Measurements from ENCODE around the gene SFMBT2.

The SFMBT2 gene

DNA sequence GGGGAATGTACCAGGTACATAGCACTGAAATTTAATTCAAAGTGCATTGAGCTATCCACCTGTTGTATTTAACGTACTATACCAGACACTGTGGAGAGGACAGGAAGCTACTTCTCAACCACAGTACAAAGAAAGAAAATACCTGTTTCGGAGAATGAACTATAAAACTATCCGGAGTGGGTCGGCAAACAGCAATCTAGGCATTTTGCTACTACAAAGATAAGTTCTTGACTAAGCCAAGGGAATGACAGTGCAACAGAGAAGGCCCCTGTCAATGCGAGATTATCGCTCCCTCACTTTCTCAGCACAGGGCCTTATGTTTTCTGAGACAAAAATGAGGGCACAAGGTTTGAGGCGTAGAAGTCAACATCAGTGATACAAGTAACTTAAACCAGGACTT, 27.4 kb downstream of the SFMBT2 start:
- Histone ChIP-seq H3K27ac (ENCODE audit: low read depth, low read length) (no peak overlapping the region), H3K4me3 (ENCODE audit: low read depth, low read length) (no peak overlapping the region), H3K27me3 (ENCODE audit: control insufficient read depth, insufficient read depth, low read length) (no peaks in the 10 kb centered on the region)

DNA sequence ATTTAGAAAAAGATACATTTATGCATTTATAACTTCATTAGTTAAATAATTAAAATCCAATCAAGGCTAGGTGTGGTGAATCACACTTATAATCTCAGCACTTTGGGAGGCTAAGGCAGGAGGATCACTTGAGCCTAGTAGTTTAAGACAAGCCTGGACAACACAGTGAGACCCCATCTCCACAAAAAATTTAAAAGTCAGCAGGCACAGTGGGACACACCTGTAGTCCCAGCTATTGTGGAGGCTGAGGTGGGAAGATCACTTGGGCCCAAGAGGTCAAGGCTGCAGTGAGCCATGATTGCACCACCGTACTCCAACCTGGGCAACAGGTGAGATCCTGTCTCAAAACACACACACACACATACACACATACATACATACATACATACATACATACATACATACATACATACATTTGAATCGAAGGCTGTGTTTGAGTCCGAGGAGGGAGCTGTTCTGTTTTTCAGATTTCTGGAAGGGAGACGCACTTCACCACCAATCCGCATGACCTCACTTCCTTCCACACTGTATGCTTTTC, 30.1 kb downstream of the SFMBT2 start:
- H3K9ac ChIP-seq (ENCODE audit: low read depth, low read length): no peak overlapping the region
- no peak overlapping the region for H3K27ac ChIP-seq (ENCODE audit: low read depth, low read length)

More for the DNA sequence above, 27.4 kb downstream of the SFMBT2 start:
- peaks cover 5% of the 10 kb centered on the region; the same call in 1 of the 2 replicates for H3K36me3 ChIP-seq (ENCODE audit: control insufficient read depth, insufficient read depth, low read length)
- no peaks in the 10 kb centered on the region for H3K4me1 ChIP-seq (ENCODE audit: control insufficient read depth, insufficient read depth, low read length)
- H3K9me3 ChIP-seq (ENCODE audit: control insufficient read depth, insufficient read depth, low read length): no peaks in the 10 kb centered on the region
- H3K9ac ChIP-seq (ENCODE audit: low read depth, low read length): no peak overlapping the region

GRCh38 chr10:7378602-7379403, 32.0 kb downstream of the SFMBT2 start:
- Histone ChIP-seq H3K4me1 (ENCODE audit: control insufficient read depth, insufficient read depth, low read length) (no peaks in the 10 kb centered on the region), H3K36me3 (ENCODE audit: control insufficient read depth, insufficient read depth, low read length) (peaks cover 5% of the 10 kb centered on the region; the same call in 1 of the 2 replicates), H3K27ac (ENCODE audit: low read depth, low read length) (no peak overlapping the region), H3K27me3 (ENCODE audit: control insufficient read depth, insufficient read depth, low read length) (no peaks in the 10 kb centered on the region), H3K9ac (ENCODE audit: low read depth, low read length) (no peak overlapping the region), H3K9me3 (ENCODE audit: control insufficient read depth, insufficient read depth, low read length) (no peaks in the 10 kb centered on the region), H3K4me3 (ENCODE audit: low read depth, low read length) (no peak overlapping the region)

More for the DNA sequence above, 30.1 kb downstream of the SFMBT2 start:
- H3K4me3 ChIP-seq (ENCODE audit: low read depth, low read length): no peak overlapping the region
- no peaks in the 10 kb centered on the region for H3K27me3 ChIP-seq (ENCODE audit: control insufficient read depth, insufficient read depth, low read length)
- H3K4me1 ChIP-seq (ENCODE audit: control insufficient read depth, insufficient read depth, low read length): no peaks in the 10 kb centered on the region
- H3K9me3 ChIP-seq (ENCODE audit: control insufficient read depth, insufficient read depth, low read length): no peaks in the 10 kb centered on the region
- peaks cover 5% of the 10 kb centered on the region; the same call in 1 of the 2 replicates for H3K36me3 ChIP-seq (ENCODE audit: control insufficient read depth, insufficient read depth, low read length)

GRCh38 chr10:7377614-7378248, 33.1 kb downstream of the SFMBT2 start:
- H3K4me3 ChIP-seq (ENCODE audit: low read depth, low read length): no peak overlapping the region
- H3K9me3 ChIP-seq (ENCODE audit: control insufficient read depth, insufficient read depth, low read length): no peaks in the 10 kb centered on the region
- peaks cover 5% of the 10 kb centered on the region; the same call in 1 of the 2 replicates for H3K36me3 ChIP-seq (ENCODE audit: control insufficient read depth, insufficient read depth, low read length)
- no peaks in the 10 kb centered on the region for H3K27me3 ChIP-seq (ENCODE audit: control insufficient read depth, insufficient read depth, low read length)
- H3K9ac ChIP-seq (ENCODE audit: low read depth, low read length): no peak overlapping the region
- H3K27ac ChIP-seq (ENCODE audit: low read depth, low read length): no peak overlapping the region
- H3K4me1 ChIP-seq (ENCODE audit: control insufficient read depth, insufficient read depth, low read length): no peaks in the 10 kb centered on the region

DNA sequence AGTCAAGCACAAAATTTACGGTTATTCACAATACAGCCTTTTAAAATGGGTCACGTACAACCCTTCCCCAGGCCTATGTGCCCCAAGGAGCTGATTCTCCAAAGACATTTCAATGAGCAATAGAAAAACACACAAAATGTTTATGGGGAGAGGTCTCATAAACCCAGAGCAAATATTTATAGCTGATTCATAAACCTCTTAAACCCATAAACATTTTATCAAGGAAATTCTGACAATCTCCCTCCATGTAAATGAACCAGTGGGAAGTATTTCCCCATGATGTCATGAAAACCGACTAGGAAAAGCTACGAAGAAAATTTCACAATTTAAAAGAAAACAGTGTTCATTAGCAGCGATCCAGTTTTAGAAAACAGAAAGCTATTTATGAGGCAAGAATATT, 36.0 kb downstream of the SFMBT2 start:
- no peak overlapping the region for H3K4me3 ChIP-seq (ENCODE audit: low read depth, low read length)
- H3K27ac ChIP-seq (ENCODE audit: low read depth, low read length): no peak overlapping the region
- H3K9me3 ChIP-seq (ENCODE audit: control insufficient read depth, insufficient read depth, low read length): no peaks in the 10 kb centered on the region
- H3K36me3 ChIP-seq (ENCODE audit: control insufficient read depth, insufficient read depth, low read length): no peaks in the 10 kb centered on the region; the same call in 1 of the 2 replicates
- H3K9ac ChIP-seq (ENCODE audit: low read depth, low read length): no peak overlapping the region
- no peaks in the 10 kb centered on the region for H3K4me1 ChIP-seq (ENCODE audit: control insufficient read depth, insufficient read depth, low read length)
- no peaks in the 10 kb centered on the region for H3K27me3 ChIP-seq (ENCODE audit: control insufficient read depth, insufficient read depth, low read length)

DNA sequence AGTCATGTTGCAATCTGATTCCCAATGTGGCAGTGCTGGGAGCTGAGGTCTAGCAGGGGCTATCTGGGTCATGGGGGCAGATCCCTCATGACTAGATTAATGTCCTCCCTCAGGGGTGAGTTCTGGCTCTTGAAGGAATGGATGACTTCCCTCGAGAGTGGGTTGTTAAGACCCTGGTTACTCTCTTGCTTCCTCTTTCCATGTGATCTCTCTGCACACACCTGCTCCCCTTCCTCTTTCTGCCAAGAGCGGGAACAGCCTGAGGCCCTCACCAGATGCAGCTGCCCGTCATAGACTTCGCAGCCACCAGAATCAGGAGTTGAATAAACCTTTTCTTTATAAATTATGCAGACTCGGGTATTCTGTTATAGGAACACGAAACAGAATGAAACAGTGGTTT, 37.8 kb downstream of the SFMBT2 start:
- Histone ChIP-seq H3K9me3 (ENCODE audit: control insufficient read depth, insufficient read depth, low read length) (no peaks in the 10 kb centered on the region), H3K27ac (ENCODE audit: low read depth, low read length) (no peak overlapping the region), H3K36me3 (ENCODE audit: control insufficient read depth, insufficient read depth, low read length) (no peaks in the 10 kb centered on the region), H3K9ac (ENCODE audit: low read depth, low read length) (no peak overlapping the region), H3K27me3 (ENCODE audit: control insufficient read depth, insufficient read depth, low read length) (no peaks in the 10 kb centered on the region), H3K4me3 (ENCODE audit: low read depth, low read length) (no peak overlapping the region), H3K4me1 (ENCODE audit: control insufficient read depth, insufficient read depth, low read length) (no peaks in the 10 kb centered on the region)

- Histone ChIP-seq H3K36me3 (ENCODE audit: control insufficient read depth, insufficient read depth, low read length) (no peaks in the 10 kb centered on the region), H3K27me3 (ENCODE audit: control insufficient read depth, insufficient read depth, low read length) (no peaks in the 10 kb centered on the region), H3K4me1 (ENCODE audit: control insufficient read depth, insufficient read depth, low read length) (no peaks in the 10 kb centered on the region), H3K9me3 (ENCODE audit: control insufficient read depth, insufficient read depth, low read length) (no peaks in the 10 kb centered on the region), H3K27ac (ENCODE audit: low read depth, low read length) (no peak overlapping the region), H3K9ac (ENCODE audit: low read depth, low read length) (no peak overlapping the region), H3K4me3 (ENCODE audit: low read depth, low read length) (no peak overlapping the region)
Measured at GRCh38 chr10:7372504-7372903, 38.3 kb downstream of the SFMBT2 start.

GRCh38 chr10:7370511-7370910, 40.3 kb downstream of the SFMBT2 start:
- Histone ChIP-seq H3K4me1 (ENCODE audit: control insufficient read depth, insufficient read depth, low read length) (no peaks in the 10 kb centered on the region), H3K4me3 (ENCODE audit: low read depth, low read length) (no peak overlapping the region), H3K27me3 (ENCODE audit: control insufficient read depth, insufficient read depth, low read length) (no peaks in the 10 kb centered on the region), H3K9ac (ENCODE audit: low read depth, low read length) (no peak overlapping the region), H3K36me3 (ENCODE audit: control insufficient read depth, insufficient read depth, low read length) (0 out of 2 replicates have a peak, but pooled peaks cover 4% of the 10 kb centered on the region), H3K9me3 (ENCODE audit: control insufficient read depth, insufficient read depth, low read length) (no peaks in the 10 kb centered on the region), H3K27ac (ENCODE audit: low read depth, low read length) (no peak overlapping the region)

GRCh38 chr10:7365027-7365745, 45.6 kb downstream of the SFMBT2 start:
- Histone ChIP-seq H3K4me1 (ENCODE audit: control insufficient read depth, insufficient read depth, low read length) (peaks cover 16% of the 10 kb centered on the region), H3K27me3 (ENCODE audit: control insufficient read depth, insufficient read depth, low read length) (no peaks in the 10 kb centered on the region), H3K9me3 (ENCODE audit: control insufficient read depth, insufficient read depth, low read length) (peaks cover 4% of the 10 kb centered on the region; the same call in 1 of the 2 replicates), H3K4me3 (ENCODE audit: low read depth, low read length) (no peak overlapping the region), H3K9ac (ENCODE audit: low read depth, low read length) (no peak overlapping the region), H3K36me3 (ENCODE audit: control insufficient read depth, insufficient read depth, low read length) (peaks cover 4% of the 10 kb centered on the region; the same call in 1 of the 2 replicates), H3K27ac (ENCODE audit: low read depth, low read length) (no peak overlapping the region)

GRCh38 chr10:7364474-7364873, 46.4 kb downstream of the SFMBT2 start:
- peaks cover 4% of the 10 kb centered on the region; the same call in 1 of the 2 replicates for H3K36me3 ChIP-seq (ENCODE audit: control insufficient read depth, insufficient read depth, low read length)
- peaks cover 4% of the 10 kb centered on the region; the same call in 1 of the 2 replicates for H3K9me3 ChIP-seq (ENCODE audit: control insufficient read depth, insufficient read depth, low read length)
- H3K27ac ChIP-seq (ENCODE audit: low read depth, low read length): no peak overlapping the region
- H3K27me3 ChIP-seq (ENCODE audit: control insufficient read depth, insufficient read depth, low read length): no peaks in the 10 kb centered on the region
- no peak overlapping the region for H3K9ac ChIP-seq (ENCODE audit: low read depth, low read length)
- peaks cover 16% of the 10 kb centered on the region for H3K4me1 ChIP-seq (ENCODE audit: control insufficient read depth, insufficient read depth, low read length)
- no peak overlapping the region for H3K4me3 ChIP-seq (ENCODE audit: low read depth, low read length)
